Nephron (organoid): Measurements from ENCODE around the gene SYT1.

Experiments
- H3K27ac Mint-ChIP-seq, 3 experiments: 2 replicates each; pipeline ENCODE4 v1.8.0; 2020; ENCODE audit warnings: mixed read lengths in 3 of 3, mild to moderate bottlenecking in 2 of 3, moderate library complexity in 1 of 3
- H3K27me3 Mint-ChIP-seq: 2 replicates; pipeline ENCODE4 v1.8.0; 2021; ENCODE audit warnings: low read depth, mild to moderate bottlenecking, moderate library complexity, mixed read lengths
- H3K36me3 Mint-ChIP-seq: 2 replicates; pipeline ENCODE4 v1.8.0; 2020; ENCODE audit warnings: low read depth, mixed read lengths
- H3K4me1 Mint-ChIP-seq: 2 replicates; pipeline ENCODE4 v1.8.0; 2020; ENCODE audit warnings: mixed read lengths
- H3K4me3 Mint-ChIP-seq, 3 experiments: 2 replicates each; pipeline ENCODE4 v1.8.0; 2020; ENCODE audit warnings: mild to moderate bottlenecking in 3 of 3, mixed read lengths in 3 of 3, moderate library complexity in 2 of 3
- H3K9me3 Mint-ChIP-seq: 2 replicates; pipeline ENCODE4 v1.8.0; 2020; ENCODE audit warnings: mixed read lengths
- TF ChIP-seq, protein P1 (sequence below), 3 experiments: fragments of 200-600 bp; sonication (generic); IDR thresholded peaks; one replicate each; pipeline ENCODE4 v1.5.0; 2021; ENCODE audit warnings: antibody characterized with exemption in 3 of 3; ENCODE audit not compliant: unreplicated experiment in 3 of 3

The SYT1 gene

DNA sequence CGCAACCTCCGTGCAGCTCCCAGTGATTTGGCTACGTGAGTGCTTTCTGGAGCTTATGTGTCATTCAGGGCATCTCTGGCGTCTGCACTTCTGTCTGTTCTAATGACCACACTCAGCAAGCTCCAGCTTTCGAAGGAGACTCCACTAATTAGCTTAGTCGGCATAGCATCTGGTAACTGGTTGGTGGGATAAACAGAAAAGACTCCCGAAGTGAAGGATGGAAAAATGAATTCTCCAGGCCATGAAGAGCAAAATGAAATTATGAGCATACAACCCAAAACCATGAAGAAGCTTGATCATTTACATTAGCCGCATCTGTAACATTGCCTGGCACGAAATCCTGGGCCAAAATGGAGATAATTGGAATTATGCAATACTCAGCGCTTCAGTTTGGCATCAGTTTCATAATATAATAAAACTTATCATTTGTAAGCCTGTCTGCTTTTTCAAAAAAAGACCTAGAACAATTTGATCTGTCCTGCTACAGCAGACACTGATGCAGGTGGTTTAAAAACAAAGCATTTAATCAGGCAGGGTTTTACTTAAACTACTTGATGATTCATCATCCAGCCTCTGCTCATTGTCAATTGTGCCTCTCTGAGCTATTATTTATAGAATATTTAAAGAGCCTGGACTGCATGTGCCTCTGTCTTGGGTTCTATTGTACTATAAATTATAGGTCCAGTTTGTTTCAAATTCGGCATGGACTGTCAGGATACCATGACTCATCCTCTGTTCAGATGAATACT, 87.4 kb downstream of the SYT1 start:
- Mint-ChIP-seq H3K4me1 (no peaks in the 10 kb centered on the region), H3K9me3 (no peaks in the 10 kb centered on the region), H3K27me3 (no peaks in the 10 kb centered on the region), H3K27ac (no peak overlapping the region), H3K4me3 (no peak overlapping the region), H3K36me3 (peaks cover 7% of the 10 kb centered on the region)
- TF ChIP-seq, protein P1, sequence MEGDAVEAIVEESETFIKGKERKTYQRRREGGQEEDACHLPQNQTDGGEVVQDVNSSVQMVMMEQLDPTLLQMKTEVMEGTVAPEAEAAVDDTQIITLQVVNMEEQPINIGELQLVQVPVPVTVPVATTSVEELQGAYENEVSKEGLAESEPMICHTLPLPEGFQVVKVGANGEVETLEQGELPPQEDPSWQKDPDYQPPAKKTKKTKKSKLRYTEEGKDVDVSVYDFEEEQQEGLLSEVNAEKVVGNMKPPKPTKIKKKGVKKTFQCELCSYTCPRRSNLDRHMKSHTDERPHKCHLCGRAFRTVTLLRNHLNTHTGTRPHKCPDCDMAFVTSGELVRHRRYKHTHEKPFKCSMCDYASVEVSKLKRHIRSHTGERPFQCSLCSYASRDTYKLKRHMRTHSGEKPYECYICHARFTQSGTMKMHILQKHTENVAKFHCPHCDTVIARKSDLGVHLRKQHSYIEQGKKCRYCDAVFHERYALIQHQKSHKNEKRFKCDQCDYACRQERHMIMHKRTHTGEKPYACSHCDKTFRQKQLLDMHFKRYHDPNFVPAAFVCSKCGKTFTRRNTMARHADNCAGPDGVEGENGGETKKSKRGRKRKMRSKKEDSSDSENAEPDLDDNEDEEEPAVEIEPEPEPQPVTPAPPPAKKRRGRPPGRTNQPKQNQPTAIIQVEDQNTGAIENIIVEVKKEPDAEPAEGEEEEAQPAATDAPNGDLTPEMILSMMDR (IDR thresholded peaks at IDR 0.05; ENCODE audit: unreplicated experiment in 3 of 3), result no peak

DNA sequence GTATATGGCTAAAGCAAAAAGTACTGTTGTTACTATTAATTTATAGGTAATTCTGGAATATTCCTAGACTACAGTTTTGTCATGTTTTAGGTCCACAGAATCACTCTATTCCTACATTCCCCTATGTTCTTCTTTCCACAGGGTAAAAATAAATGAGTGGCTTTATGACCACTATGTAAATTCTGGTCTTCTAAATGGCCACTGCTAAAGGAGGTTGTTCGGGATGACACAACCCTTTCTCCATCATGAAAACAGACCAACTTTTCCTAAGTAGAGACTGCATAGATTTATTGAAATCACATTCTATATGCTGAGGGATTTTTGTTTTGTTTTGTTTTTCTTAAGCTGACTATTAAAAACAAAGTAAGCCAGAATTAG, 88.0 kb downstream of the SYT1 start:
- Mint-ChIP-seq H3K36me3 (peaks cover 7% of the 10 kb centered on the region), H3K27me3 (no peaks in the 10 kb centered on the region), H3K4me1 (no peaks in the 10 kb centered on the region), H3K9me3 (no peaks in the 10 kb centered on the region), H3K4me3 (no peak overlapping the region), H3K27ac (no peak overlapping the region)
- TF ChIP-seq, protein P1 (IDR thresholded peaks at IDR 0.05; ENCODE audit: unreplicated experiment in 3 of 3), result no peak

DNA sequence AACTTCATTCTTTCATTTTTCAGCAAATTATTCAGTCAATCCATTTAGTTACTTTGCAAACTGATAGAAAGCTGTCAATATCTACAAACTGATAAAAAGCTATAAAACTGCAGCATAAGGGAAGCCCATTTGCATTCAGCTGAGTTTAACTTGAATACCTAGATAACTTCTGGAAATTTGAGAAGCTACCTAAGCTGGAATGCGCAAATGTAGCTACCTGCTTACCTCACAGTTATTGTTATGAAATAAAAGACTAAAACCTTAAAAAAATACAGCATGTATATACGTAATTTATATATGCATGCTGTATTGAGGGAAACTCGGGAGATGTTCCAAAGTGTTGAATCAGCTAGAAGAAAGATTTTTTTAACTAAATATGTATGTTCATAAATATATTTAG, 94.4 kb downstream of the SYT1 start:
- Mint-ChIP-seq H3K4me1 (peaks cover 4% of the 10 kb centered on the region), H3K9me3 (no peaks in the 10 kb centered on the region), H3K27me3 (no peaks in the 10 kb centered on the region), H3K4me3 (no peak overlapping the region), H3K36me3 (peaks cover 11% of the 10 kb centered on the region), H3K27ac (no peak overlapping the region)
- TF ChIP-seq, protein P1 (IDR thresholded peaks at IDR 0.05; ENCODE audit: unreplicated experiment in 3 of 3), result no peak

DNA sequence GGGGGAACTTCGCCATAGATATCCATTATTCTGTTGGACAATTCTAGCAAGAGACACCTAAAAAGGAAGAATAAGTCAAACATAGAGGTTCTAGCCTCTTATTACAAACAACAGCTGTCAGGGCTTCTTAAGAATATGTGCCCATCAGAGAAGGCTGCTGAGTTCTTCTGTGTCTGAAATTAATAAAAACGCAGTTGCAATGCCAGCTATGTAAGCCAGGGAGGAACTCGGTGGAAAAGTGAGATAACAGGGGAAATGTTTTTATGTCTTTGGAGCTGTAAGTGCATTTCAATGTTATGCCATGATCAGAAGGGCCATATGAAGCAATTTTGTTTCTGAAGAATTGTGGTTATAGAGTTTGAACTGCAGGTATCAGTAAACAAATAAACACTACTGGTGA, 95.0 kb downstream of the SYT1 start:
- Mint-ChIP-seq H3K4me3 (no peak overlapping the region), H3K27me3 (no peaks in the 10 kb centered on the region), H3K27ac (no peak overlapping the region), H3K4me1 (peaks cover 4% of the 10 kb centered on the region), H3K9me3 (no peaks in the 10 kb centered on the region), H3K36me3 (peaks cover 11% of the 10 kb centered on the region)
- TF ChIP-seq, protein P1 (IDR thresholded peaks at IDR 0.05; ENCODE audit: unreplicated experiment in 3 of 3), result no peak

DNA sequence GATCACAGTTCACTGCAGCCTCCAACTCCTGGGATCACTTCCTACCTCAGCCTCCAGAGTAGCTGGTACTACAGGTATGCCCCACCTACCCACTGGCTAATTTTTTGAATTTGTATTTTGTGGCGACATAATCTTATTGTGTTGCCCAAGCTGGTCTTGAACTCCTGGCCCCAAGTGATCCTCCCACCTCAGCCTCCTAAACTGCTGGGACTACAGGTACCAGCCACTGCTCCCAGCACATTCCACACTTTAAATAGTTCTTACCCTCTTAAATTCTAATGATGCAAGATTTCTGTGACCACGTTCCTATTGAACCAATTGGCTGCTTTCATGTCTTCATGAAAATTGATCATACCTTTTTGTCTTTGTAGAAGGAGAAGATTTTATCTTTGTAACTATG, 96.6 kb downstream of the SYT1 start:
- H3K9me3 Mint-ChIP-seq, result no peaks in the 10 kb centered on the region
- peaks cover 4% of the 10 kb centered on the region for H3K4me1 Mint-ChIP-seq
- no peak overlapping the region for H3K4me3 Mint-ChIP-seq
- no peaks in the 10 kb centered on the region for H3K27me3 Mint-ChIP-seq
- peaks cover 7% of the 10 kb centered on the region for H3K36me3 Mint-ChIP-seq
- TF ChIP-seq, protein P1 (IDR thresholded peaks at IDR 0.05; ENCODE audit: unreplicated experiment in 3 of 3), result no peak
- H3K27ac Mint-ChIP-seq, result no peak overlapping the region
